NCI-H2196 treated with DMSO at 0.1 percent for 48 hours (cell line): Measurements from ENCODE around the gene C1QB.

Experiments
- DNase-seq: peaks from one replicate; lab custom pipeline; 2025; ENCODE audit not compliant: unreplicated experiment; lab: John Stamatoyannopoulos, UW

C1QB gene

GRCh38 chr1:22633697-22634463 lies 19.2 kb upstream of the C1QB start:
- no peak for DNase-seq

- no peak for DNase-seq
Observed at GRCh38 chr1:22635436-22635835, 17.6 kb upstream of the C1QB start.

GRCh38 chr1:22636353-22636752 lies 16.7 kb upstream of the C1QB start, which contains the start of gene C1QA:
Gene C1QA (plus strand): TSS chr1:22636628. CDS start chr1:22637617, 989 bp downstream.
- no peak for DNase-seq

- DNase-seq, result no peak
Observed at GRCh38 chr1:22636927-22637326, 16.1 kb upstream of the C1QB start.

- DNase-seq, result no peak
Observed at GRCh38 chr1:22637907-22638445, 15.1 kb upstream of the C1QB start.

- DNase-seq, result no peak
Observed at GRCh38 chr1:22638476-22639234, 14.4 kb upstream of the C1QB start.

- no peak for DNase-seq
Observed at GRCh38 chr1:22639286-22639685, 13.8 kb upstream of the C1QB start.

GRCh38 chr1:22641247-22641646 lies 11.8 kb upstream of the C1QB start:
- DNase-seq, result no peak

- peak; percentile 15 for DNase-seq
Observed at GRCh38 chr1:22641906-22642636, 11.0 kb upstream of the C1QB start.

- no peak for DNase-seq
Observed at GRCh38 chr1:22643381-22643780, 9.7 kb upstream of the C1QB start, which contains the start of gene C1QC. Gene C1QC (plus strand): TSS chr1:22643633. CDS start chr1:22644024, 391 bp downstream.

- no peak for DNase-seq
Observed at GRCh38 chr1:22643928-22644327, 9.1 kb upstream of the C1QB start.

- DNase-seq, result no peak
Observed at GRCh38 chr1:22645931-22646330, 7.1 kb upstream of the C1QB start.

- no peak for DNase-seq
Observed at GRCh38 chr1:22646384-22646783, 6.7 kb upstream of the C1QB start.

- DNase-seq, result no peak
Observed at GRCh38 chr1:22650089-22650693, 2.8 kb upstream of the C1QB start.

GRCh38 chr1:22651941-22652856 lies 837 bp upstream of the C1QB start:
- DNase-seq, result no peak

GRCh38 chr1:22654692-22655091 lies 1.7 kb downstream of the C1QB start:
- no peak for DNase-seq

GRCh38 chr1:22658385-22659163 lies 5.5 kb downstream of the C1QB start:
- DNase-seq, result no peak

- DNase-seq, result no peak
Observed at GRCh38 chr1:22660716-22661241, 7.7 kb downstream of the C1QB start.

GRCh38 chr1:22661880-22662279 lies 8.8 kb downstream of the C1QB start:
- DNase-seq, result no peak
